Neural cell (in vitro differentiated cells): Measurements from ENCODE around the gene AARSD1. TPM values are rescaled to one million over a fixed set of nuclear protein-coding genes. Genes with fewer than 3 reads are reported as not detected.

Experiments
- H2AFZ ChIP-seq: fragments of 200-600, 300-800 bp; sonication (generic), shearing (Covaris generic); 2 replicates; pipeline ENCODE4 v1.6.0; 2014; ENCODE audit warnings: low read depth, mild to moderate bottlenecking, antibody characterized with exemption, low read length, moderate library complexity
- H3F3A ChIP-seq: fragments of 200-600 bp; shearing (Covaris generic); 2 replicates; pipeline ENCODE4 v1.6.1; 2016; ENCODE audit warnings: mild to moderate bottlenecking, moderate library complexity, mixed read lengths, antibody characterized with exemption, low read length; ENCODE audit not compliant: insufficient read depth, poor library complexity, severe bottlenecking
- H3K27ac ChIP-seq: fragments of 200-600, 300-800 bp; sonication (generic), shearing (Covaris generic); 2 replicates; pipeline ENCODE4 v1.5.1; 2014; ENCODE audit warnings: mild to moderate bottlenecking, low read length, moderate library complexity
- H3K27me3 ChIP-seq: fragments of 300-800, 200-600 bp; sonication (generic), shearing (Covaris generic); 2 replicates; pipeline ENCODE4 v1.6.0; 2014; ENCODE audit warnings: mild to moderate bottlenecking, low read depth, low read length, moderate library complexity; ENCODE audit not compliant: insufficient read depth
- H3K36me3 ChIP-seq: fragments of 300-800, 200-600 bp; sonication (generic), shearing (Covaris generic); 2 replicates; pipeline ENCODE4 v1.5.1; 2014; ENCODE audit warnings: mild to moderate bottlenecking, antibody characterized with exemption, low read length, moderate library complexity; ENCODE audit not compliant: insufficient read depth
- H3K4me2 ChIP-seq: fragments of 300-800, 200-600 bp; sonication (generic), shearing (Covaris generic); 2 replicates; pipeline ENCODE4 v1.6.0; 2014; ENCODE audit warnings: mild to moderate bottlenecking, low read length
- H3K4me3 ChIP-seq: fragments of 300-800, 200-600 bp; sonication (generic), shearing (Covaris generic); 2 replicates; pipeline ENCODE4 v1.5.1; 2014; ENCODE audit warnings: mild to moderate bottlenecking, low read length, moderate library complexity
- H3K79me2 ChIP-seq: fragments of 200-600 bp; shearing (Covaris generic); replicated peaks from 2 replicates; pipeline ENCODE4 v1.6.0; 2014; ENCODE audit warnings: mild to moderate bottlenecking, low read length, moderate library complexity; ENCODE audit not compliant: insufficient read depth
- H3K9ac ChIP-seq: fragments of 300-800, 200-600 bp; sonication (generic), shearing (Covaris generic); 2 replicates; pipeline ENCODE4 v1.6.1; 2016; ENCODE audit warnings: mild to moderate bottlenecking, low read length, mixed read lengths
- H3K9me2 ChIP-seq: fragments of 200-600 bp; shearing (Covaris generic); 2 replicates; pipeline ENCODE4 v1.6.1; 2016; ENCODE audit warnings: mild to moderate bottlenecking, low read length, mixed read lengths; ENCODE audit not compliant: insufficient read depth
- H3K9me3 ChIP-seq: fragments of 200-600, 300-800 bp; sonication (generic), shearing (Covaris generic); 2 replicates; pipeline ENCODE4 v1.6.1; 2016; ENCODE audit warnings: mild to moderate bottlenecking, mixed run types, low read length, moderate library complexity, mixed read lengths
- H4K20me1 ChIP-seq: fragments of 200-600 bp; shearing (Covaris generic); 2 replicates; pipeline ENCODE4 v1.6.1; 2016; ENCODE audit warnings: mild to moderate bottlenecking, mixed run types; ENCODE audit not compliant: insufficient read depth
- EP300 ChIP-seq: fragments of 450-650 bp; conservative IDR thresholded peaks from 2 replicates; pipeline ENCODE4 v1.6.1; 2014; ENCODE audit warnings: antibody characterized with exemption, mild to moderate bottlenecking, moderate library complexity; ENCODE audit not compliant: poor library complexity, severe bottlenecking
- EZH2 ChIP-seq: fragments of 200-600, 300-800 bp; shearing (Covaris generic), sonication (generic); IDR thresholded peaks from 2 replicates; pipeline ENCODE4 v1.6.1; 2014; ENCODE audit warnings: antibody characterized with exemption, low read length, borderline replicate concordance, mild to moderate bottlenecking; ENCODE audit not compliant: insufficient read depth, poor library complexity, severe bottlenecking
- MXI1 ChIP-seq: fragments of 450-650 bp; conservative IDR thresholded peaks from 2 replicates; pipeline ENCODE4 v1.6.1; 2014; ENCODE audit warnings: antibody characterized with exemption, mild to moderate bottlenecking; ENCODE audit not compliant: poor library complexity, severe bottlenecking
- POLR2AphosphoS5 ChIP-seq: IDR thresholded peaks from 2 replicates; pipeline ENCODE4 v1.6.1; 2012
- RAD21 ChIP-seq: fragments of 450-650 bp; conservative IDR thresholded peaks from 2 replicates; pipeline ENCODE4 v1.6.1; 2014; ENCODE audit warnings: antibody characterized with exemption, mild to moderate bottlenecking, moderate library complexity
- SMC3 ChIP-seq: fragments of 450-650 bp; conservative IDR thresholded peaks from 2 replicates; pipeline ENCODE4 v1.6.1; 2014; ENCODE audit warnings: antibody characterized with exemption, mild to moderate bottlenecking, moderate library complexity; ENCODE audit not compliant: poor library complexity
- TAF1 ChIP-seq: IDR thresholded peaks from 2 replicates; pipeline ENCODE4 v1.6.1; 2012; ENCODE audit warnings: low read depth
- polyA plus RNA-seq: library from polyadenylated mRNA; depleted of rRNA; stranded (reverse); fragments of >200 nt; gene quantifications from 2 replicates; pipeline ENCODE4 v1.2.3, GENCODE V29; 2014
- TF ChIP-seq, protein P1 (sequence below): IDR thresholded peaks from 2 replicates; pipeline ENCODE4 v1.6.1; 2012; ENCODE audit warnings: borderline replicate concordance
- TF ChIP-seq, protein P2 (sequence below): fragments of 450-650 bp; IDR thresholded peaks from 2 replicates; pipeline ENCODE4 v1.5.1; 2014; ENCODE audit warnings: antibody characterized with exemption, mild to moderate bottlenecking, moderate library complexity; ENCODE audit not compliant: poor library complexity, severe bottlenecking

Gene AARSD1
- polyA plus RNA-seq, 1 donor from 2014 or later = 64.2 TPM

DNA sequence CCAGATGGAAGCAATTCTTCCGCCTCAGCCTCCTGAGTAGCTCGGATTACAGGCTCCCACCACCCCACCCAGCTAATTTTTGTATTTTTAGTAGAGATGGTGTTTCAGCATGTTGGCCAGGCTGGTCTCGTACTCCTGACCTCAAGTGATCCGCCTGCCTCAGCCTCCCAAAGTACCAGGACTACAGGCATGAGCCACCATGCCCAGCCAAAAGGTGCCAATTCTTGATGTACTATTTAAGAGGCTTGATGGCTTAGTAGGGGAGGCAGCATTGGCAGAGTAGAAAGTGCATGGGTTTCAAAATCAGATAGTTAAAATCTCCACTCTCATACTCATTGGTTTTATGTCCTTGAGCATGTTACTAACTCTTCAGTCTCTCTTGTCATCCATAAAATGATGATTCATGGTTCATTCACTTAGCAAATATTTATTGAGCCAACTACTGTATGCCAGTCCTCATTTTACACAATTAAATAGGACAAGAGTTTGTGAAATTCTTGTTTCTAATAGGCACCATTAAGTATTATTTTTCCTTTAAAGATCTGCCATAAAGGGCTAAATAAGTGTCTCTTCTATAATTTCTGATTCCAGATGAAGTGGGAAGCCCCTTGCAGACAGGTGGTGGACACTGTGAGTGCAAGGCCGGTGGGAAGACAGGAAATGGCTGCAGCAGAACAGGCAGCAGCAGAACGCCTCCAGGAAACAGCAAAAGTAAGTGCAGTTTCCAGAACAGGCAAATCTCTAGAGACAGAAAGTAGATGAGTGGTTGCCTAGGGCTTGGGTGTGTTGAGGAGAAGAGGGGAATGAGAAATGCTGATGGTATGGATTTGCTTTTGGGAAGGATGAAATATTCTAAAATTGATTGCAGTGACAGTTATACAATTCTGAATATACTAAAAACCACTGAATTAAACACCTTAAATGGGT lies 25.7 kb upstream of the AARSD1 start:
- Histone ChIP-seq H4K20me1 (no peaks in the 10 kb centered on the region), H3K79me2 (no peaks in the 10 kb centered on the region), H3F3A (no peaks in the 10 kb centered on the region), H3K36me3 (peaks cover 12% of the 10 kb centered on the region), H3K9me2 (no peaks in the 10 kb centered on the region), H3K9ac (no peak overlapping the region), H2AFZ (no peak overlapping the region), H3K27ac (no peak overlapping the region), H3K4me3 (no peak overlapping the region), H3K27me3 (no peaks in the 10 kb centered on the region), H3K4me2 (no peak overlapping the region), H3K9me3 (no peaks in the 10 kb centered on the region)
- no peak for TF ChIP-seq RAD21
- TF ChIP-seq SMC3 = no peak
- TF ChIP-seq, protein P1, sequence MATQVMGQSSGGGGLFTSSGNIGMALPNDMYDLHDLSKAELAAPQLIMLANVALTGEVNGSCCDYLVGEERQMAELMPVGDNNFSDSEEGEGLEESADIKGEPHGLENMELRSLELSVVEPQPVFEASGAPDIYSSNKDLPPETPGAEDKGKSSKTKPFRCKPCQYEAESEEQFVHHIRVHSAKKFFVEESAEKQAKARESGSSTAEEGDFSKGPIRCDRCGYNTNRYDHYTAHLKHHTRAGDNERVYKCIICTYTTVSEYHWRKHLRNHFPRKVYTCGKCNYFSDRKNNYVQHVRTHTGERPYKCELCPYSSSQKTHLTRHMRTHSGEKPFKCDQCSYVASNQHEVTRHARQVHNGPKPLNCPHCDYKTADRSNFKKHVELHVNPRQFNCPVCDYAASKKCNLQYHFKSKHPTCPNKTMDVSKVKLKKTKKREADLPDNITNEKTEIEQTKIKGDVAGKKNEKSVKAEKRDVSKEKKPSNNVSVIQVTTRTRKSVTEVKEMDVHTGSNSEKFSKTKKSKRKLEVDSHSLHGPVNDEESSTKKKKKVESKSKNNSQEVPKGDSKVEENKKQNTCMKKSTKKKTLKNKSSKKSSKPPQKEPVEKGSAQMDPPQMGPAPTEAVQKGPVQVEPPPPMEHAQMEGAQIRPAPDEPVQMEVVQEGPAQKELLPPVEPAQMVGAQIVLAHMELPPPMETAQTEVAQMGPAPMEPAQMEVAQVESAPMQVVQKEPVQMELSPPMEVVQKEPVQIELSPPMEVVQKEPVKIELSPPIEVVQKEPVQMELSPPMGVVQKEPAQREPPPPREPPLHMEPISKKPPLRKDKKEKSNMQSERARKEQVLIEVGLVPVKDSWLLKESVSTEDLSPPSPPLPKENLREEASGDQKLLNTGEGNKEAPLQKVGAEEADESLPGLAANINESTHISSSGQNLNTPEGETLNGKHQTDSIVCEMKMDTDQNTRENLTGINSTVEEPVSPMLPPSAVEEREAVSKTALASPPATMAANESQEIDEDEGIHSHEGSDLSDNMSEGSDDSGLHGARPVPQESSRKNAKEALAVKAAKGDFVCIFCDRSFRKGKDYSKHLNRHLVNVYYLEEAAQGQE = no peak
- no peak for TF ChIP-seq TAF1
- no peak for TF ChIP-seq MXI1
- no peak for TF ChIP-seq EP300
- no peak for TF ChIP-seq POLR2AphosphoS5
- TF ChIP-seq, protein P2, sequence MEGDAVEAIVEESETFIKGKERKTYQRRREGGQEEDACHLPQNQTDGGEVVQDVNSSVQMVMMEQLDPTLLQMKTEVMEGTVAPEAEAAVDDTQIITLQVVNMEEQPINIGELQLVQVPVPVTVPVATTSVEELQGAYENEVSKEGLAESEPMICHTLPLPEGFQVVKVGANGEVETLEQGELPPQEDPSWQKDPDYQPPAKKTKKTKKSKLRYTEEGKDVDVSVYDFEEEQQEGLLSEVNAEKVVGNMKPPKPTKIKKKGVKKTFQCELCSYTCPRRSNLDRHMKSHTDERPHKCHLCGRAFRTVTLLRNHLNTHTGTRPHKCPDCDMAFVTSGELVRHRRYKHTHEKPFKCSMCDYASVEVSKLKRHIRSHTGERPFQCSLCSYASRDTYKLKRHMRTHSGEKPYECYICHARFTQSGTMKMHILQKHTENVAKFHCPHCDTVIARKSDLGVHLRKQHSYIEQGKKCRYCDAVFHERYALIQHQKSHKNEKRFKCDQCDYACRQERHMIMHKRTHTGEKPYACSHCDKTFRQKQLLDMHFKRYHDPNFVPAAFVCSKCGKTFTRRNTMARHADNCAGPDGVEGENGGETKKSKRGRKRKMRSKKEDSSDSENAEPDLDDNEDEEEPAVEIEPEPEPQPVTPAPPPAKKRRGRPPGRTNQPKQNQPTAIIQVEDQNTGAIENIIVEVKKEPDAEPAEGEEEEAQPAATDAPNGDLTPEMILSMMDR = no peak
- no peak for TF ChIP-seq EZH2

GRCh38 chr17:42989141-42989540 lies 24.9 kb upstream of the AARSD1 start:
- Histone ChIP-seq H3K36me3 (peaks cover 12% of the 10 kb centered on the region), H2AFZ (no peak overlapping the region), H4K20me1 (no peaks in the 10 kb centered on the region), H3K9me3 (no peaks in the 10 kb centered on the region), H3K79me2 (no peaks in the 10 kb centered on the region), H3K27ac (no peak overlapping the region), H3K27me3 (no peaks in the 10 kb centered on the region), H3K9me2 (no peaks in the 10 kb centered on the region), H3F3A (no peaks in the 10 kb centered on the region), H3K9ac (no peak overlapping the region), H3K4me2 (no peak overlapping the region), H3K4me3 (no peak overlapping the region)
- TF ChIP-seq, protein P2 = no peak
- TF ChIP-seq TAF1 = no peak
- no peak for TF ChIP-seq EZH2
- TF ChIP-seq EP300 = no peak
- no peak for TF ChIP-seq MXI1
- TF ChIP-seq, protein P1 = no peak
